ENCODE data around the gene SEMA4C.

GRCh38 chr2:96918754-96919550, 49.1 kb upstream of the SEMA4C start:
- TF ChIP-seq, protein P1, sequence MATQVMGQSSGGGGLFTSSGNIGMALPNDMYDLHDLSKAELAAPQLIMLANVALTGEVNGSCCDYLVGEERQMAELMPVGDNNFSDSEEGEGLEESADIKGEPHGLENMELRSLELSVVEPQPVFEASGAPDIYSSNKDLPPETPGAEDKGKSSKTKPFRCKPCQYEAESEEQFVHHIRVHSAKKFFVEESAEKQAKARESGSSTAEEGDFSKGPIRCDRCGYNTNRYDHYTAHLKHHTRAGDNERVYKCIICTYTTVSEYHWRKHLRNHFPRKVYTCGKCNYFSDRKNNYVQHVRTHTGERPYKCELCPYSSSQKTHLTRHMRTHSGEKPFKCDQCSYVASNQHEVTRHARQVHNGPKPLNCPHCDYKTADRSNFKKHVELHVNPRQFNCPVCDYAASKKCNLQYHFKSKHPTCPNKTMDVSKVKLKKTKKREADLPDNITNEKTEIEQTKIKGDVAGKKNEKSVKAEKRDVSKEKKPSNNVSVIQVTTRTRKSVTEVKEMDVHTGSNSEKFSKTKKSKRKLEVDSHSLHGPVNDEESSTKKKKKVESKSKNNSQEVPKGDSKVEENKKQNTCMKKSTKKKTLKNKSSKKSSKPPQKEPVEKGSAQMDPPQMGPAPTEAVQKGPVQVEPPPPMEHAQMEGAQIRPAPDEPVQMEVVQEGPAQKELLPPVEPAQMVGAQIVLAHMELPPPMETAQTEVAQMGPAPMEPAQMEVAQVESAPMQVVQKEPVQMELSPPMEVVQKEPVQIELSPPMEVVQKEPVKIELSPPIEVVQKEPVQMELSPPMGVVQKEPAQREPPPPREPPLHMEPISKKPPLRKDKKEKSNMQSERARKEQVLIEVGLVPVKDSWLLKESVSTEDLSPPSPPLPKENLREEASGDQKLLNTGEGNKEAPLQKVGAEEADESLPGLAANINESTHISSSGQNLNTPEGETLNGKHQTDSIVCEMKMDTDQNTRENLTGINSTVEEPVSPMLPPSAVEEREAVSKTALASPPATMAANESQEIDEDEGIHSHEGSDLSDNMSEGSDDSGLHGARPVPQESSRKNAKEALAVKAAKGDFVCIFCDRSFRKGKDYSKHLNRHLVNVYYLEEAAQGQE (IDR thresholded peaks at IDR 0.05; ENCODE audit: insufficient read depth in 1 of 2, low read depth in 2 of 2, low read length in 2 of 2): no peak
- no peak for TF ChIP-seq POLR2AphosphoS5 (IDR thresholded peaks at IDR 0.05; ENCODE audit: low read depth, low read length)

Data from PFSK-1 (cell line).